Gastrocnemius medialis (tissue), 4 donors: ENCODE results near the gene LILRB2. TPM values are rescaled to one million over a fixed set of nuclear protein-coding genes. Genes with fewer than 3 reads are reported as not detected.

Experiments used
- ATAC-seq, 2 donors: fragments of 150-250 bp; one replicate each; pipeline ENCODE4 v1.9.1; 2016
- DNase-seq, 2 donors: peaks; one replicate each; pipeline ENCODE4 v3.0.0-alpha.2; 2019
- H3K27ac ChIP-seq, 4 donors: fragments of 200-600 bp; sonication (generic); 1 replicate in 1 of 4; 2 replicates in 3 of 4; pipeline ENCODE4 v1.5.1; 2016 to 2018; ENCODE audit warnings: mild to moderate bottlenecking in 2 of 4, moderate library complexity in 1 of 4
- H3K27me3 ChIP-seq, 3 donors: fragments of 200-600 bp; sonication (generic) in 2 of 3; 1 replicate in 1 of 3; 2 replicates in 2 of 3; pipeline versions ENCODE4 v1.5.1 to v1.6.0; 2016 to 2019; ENCODE audit warnings: mild to moderate bottlenecking in 1 of 3, moderate library complexity in 1 of 3
- H3K36me3 ChIP-seq, 2 donors: fragments of 200-600 bp; sonication (generic) in 1 of 2; one replicate each; pipeline ENCODE4 v1.5.1; 2017 to 2018
- H3K4me1 ChIP-seq, 2 donors: fragments of 200-600 bp; sonication (generic) in 1 of 2; one replicate each; pipeline ENCODE4 v1.5.1; 2016 to 2017; ENCODE audit warnings: mild to moderate bottlenecking in 2 of 2
- H3K4me3 ChIP-seq, 4 donors: fragments of 200-600 bp; sonication (generic) in 3 of 4; 1 replicate in 1 of 4; 2 replicates in 3 of 4; pipeline ENCODE4 v1.5.1; 2016 to 2019; ENCODE audit warnings: mild to moderate bottlenecking in 2 of 4
- H3K9me3 ChIP-seq, 3 donors: fragments of 200-600 bp; sonication (generic) in 2 of 3; 1 replicate in 1 of 3; 2 replicates in 2 of 3; pipeline ENCODE4 v1.5.1; 2016 to 2019
- POLR2A ChIP-seq, 2 donors: fragments of 450-650 bp; IDR thresholded peaks; one replicate each; pipeline ENCODE4 v1.6.1; 2017; ENCODE audit warnings: antibody characterized with exemption in 2 of 2, mild to moderate bottlenecking in 2 of 2, moderate library complexity in 2 of 2
- in situ Hi-C, 4 donors: fragments of 200-750 bp; cut with MboI; loops; one replicate each; pipeline versions ENCODE4 v1.15.0 to v1.8.0; 2017; ENCODE audit warnings: low sequenced_read_pairs in 4 of 4
- intact Hi-C: fragments of 100-400 bp; cut with DNase I; formaldehyde crosslinking; loops from one replicate; pipeline ENCODE4 v1.15.1; 2023; ENCODE audit warnings: low total_unique reads
- total RNA-seq, 4 donors: library from RNA; depleted of rRNA; stranded (reverse); fragments of >200 nt; gene quantifications; one replicate each; pipeline versions ENCODE4 v1.1.0 to v1.2.3, GENCODE V29; 2016
- TF ChIP-seq, protein P1 (sequence below), 5 experiments: fragments of 450-650 bp in 3 of 5; fragments of 200-600 bp in 2 of 5; sonication (generic) in 2 of 5; IDR thresholded peaks in 4 of 5; conservative IDR thresholded peaks in 1 of 5; 1 replicate in 4 of 5; 2 replicates in 1 of 5; pipeline ENCODE4 v1.5.1; 2016 to 2019; ENCODE audit warnings: antibody characterized with exemption in 5 of 5, mild to moderate bottlenecking in 3 of 5, moderate library complexity in 3 of 5

The LILRB2 gene
- total RNA-seq, 4 donors from 2014 or later, result 0.61 to 1.3 (median 1.2) TPM

DNA sequence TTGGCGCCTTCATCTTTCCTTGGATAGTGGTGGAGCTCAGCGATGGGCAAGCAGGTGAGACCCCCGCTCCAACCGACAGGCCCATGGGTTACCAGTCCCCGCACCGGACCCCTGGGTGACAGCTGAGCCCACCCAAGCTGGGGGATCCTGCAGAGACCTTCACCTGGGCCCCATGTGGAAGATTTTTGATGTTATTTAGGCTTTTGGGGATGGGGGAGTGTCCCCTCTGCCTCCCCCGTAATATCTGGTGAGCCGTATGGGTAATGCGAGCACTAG is 37.0 kb upstream of the LILRB2 start:
- Histone ChIP-seq H3K27ac (no peak overlapping the region), H3K4me3 (no peak overlapping the region), H3K27me3 (no peaks in the 10 kb centered on the region), H3K36me3 (no peaks in the 10 kb centered on the region), H3K4me1 (no peaks in the 10 kb centered on the region), H3K9me3 (no peaks in the 10 kb centered on the region)
- intact Hi-C loops (no loop called here), in situ Hi-C loops (loop anchor here in 1 of 4 donors (25.0 kb wide), 1 partner anchor 319 kb away; the partner anchor contains the start of gene LILRB1)
- no peak for ATAC-seq
- DNase-seq, result no peak
- no peak for TF ChIP-seq POLR2A (IDR thresholded peaks at IDR 0.05)
- TF ChIP-seq, protein P1, sequence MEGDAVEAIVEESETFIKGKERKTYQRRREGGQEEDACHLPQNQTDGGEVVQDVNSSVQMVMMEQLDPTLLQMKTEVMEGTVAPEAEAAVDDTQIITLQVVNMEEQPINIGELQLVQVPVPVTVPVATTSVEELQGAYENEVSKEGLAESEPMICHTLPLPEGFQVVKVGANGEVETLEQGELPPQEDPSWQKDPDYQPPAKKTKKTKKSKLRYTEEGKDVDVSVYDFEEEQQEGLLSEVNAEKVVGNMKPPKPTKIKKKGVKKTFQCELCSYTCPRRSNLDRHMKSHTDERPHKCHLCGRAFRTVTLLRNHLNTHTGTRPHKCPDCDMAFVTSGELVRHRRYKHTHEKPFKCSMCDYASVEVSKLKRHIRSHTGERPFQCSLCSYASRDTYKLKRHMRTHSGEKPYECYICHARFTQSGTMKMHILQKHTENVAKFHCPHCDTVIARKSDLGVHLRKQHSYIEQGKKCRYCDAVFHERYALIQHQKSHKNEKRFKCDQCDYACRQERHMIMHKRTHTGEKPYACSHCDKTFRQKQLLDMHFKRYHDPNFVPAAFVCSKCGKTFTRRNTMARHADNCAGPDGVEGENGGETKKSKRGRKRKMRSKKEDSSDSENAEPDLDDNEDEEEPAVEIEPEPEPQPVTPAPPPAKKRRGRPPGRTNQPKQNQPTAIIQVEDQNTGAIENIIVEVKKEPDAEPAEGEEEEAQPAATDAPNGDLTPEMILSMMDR (IDR thresholded peaks at IDR 0.05 in 4 of 5, conservative IDR thresholded peaks at IDR 0.05 in 1 of 5), result no peak

DNA sequence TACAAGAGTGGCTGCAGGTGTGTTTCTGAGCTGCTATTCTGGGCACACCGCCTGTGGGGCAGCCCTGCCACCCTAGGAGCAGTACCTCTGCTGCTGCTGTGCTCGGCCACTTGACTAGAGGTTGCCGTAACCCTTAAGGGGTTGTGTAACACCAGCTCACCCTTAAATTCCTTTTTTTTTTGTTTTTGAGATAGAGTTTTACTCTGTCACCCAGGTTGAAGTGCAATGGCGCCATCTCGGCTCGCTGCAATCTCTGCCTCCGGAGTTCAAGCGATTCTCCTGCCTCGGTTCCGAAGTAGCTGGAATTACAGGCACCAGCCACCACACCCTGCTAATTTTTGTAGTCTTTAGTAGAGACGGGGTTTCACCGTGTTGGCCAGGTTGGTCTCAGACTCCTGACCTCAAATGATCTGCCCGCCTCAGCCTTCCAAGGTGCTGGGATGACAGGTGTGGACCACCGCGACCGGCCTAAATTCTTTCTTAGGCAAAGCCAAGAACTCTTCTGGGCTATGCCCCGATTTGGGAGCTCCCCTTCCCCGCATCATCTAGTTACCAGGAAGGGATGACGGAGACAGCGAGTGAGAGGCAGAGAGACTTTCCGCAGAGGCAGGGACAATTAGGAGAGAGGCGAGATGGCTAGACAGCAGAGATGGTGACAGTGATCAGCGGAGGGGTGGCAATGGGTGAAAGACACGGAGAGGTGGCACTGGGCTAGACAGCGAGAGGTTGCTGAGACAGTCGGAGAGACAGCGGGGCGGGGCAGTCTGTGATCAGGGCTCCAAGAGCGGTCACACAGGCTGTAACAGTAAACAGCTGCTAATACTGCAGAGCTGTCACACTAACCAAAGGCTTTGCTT is 36.4 kb upstream of the LILRB2 start:
- ATAC-seq (no peak), DNase-seq (no peak)
- H3K27ac ChIP-seq, result no peak overlapping the region
- intact Hi-C loops (no loop called here), in situ Hi-C loops (loop anchor here in 1 of 4 donors (25.0 kb wide), 1 partner anchor 320 kb away; the partner anchor contains the start of gene LILRB1)
- H3K27me3 ChIP-seq, result no peaks in the 10 kb centered on the region
- no peaks in the 10 kb centered on the region for H3K9me3 ChIP-seq
- no peaks in the 10 kb centered on the region for H3K4me1 ChIP-seq
- no peak for TF ChIP-seq POLR2A (IDR thresholded peaks at IDR 0.05)
- TF ChIP-seq, protein P1 (IDR thresholded peaks at IDR 0.05 in 4 of 5, conservative IDR thresholded peaks at IDR 0.05 in 1 of 5), result no peak
- H3K4me3 ChIP-seq, result no peak overlapping the region
- no peaks in the 10 kb centered on the region for H3K36me3 ChIP-seq

DNA sequence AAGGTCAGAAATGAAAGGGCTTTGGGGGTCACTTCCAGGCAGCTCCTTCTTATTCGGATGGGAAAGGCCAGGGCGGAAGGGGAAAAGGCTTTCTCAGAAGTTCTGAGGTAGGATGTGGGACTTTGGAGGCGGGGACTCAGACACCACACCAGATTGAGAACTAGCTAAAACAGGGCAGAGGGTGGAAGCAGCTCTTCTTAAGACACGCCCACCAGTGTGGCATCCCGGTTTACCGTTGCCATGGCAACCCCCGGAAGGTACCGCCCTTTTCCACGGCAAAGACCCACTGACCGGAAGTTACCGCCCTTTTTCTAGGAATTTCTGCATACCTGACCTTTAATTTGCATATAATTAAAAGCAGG is 35.8 kb upstream of the LILRB2 start:
- intact Hi-C loops, result no loop called here
- H3K4me1 ChIP-seq, result no peaks in the 10 kb centered on the region
- no peak overlapping the region for H3K27ac ChIP-seq
- ATAC-seq (no peak), DNase-seq (no peak)
- H3K36me3 ChIP-seq, result no peaks in the 10 kb centered on the region
- no peaks in the 10 kb centered on the region for H3K9me3 ChIP-seq
- H3K27me3 ChIP-seq, result no peaks in the 10 kb centered on the region
- in situ Hi-C loops, result loop anchor here in 1 of 4 donors (25.0 kb wide), 1 partner anchor 321 kb away; the partner anchor contains the start of gene LILRB1
- TF ChIP-seq, protein P1 (IDR thresholded peaks at IDR 0.05 in 4 of 5, conservative IDR thresholded peaks at IDR 0.05 in 1 of 5), result no peak
- no peak for TF ChIP-seq POLR2A (IDR thresholded peaks at IDR 0.05)
- H3K4me3 ChIP-seq, result no peak overlapping the region

DNA sequence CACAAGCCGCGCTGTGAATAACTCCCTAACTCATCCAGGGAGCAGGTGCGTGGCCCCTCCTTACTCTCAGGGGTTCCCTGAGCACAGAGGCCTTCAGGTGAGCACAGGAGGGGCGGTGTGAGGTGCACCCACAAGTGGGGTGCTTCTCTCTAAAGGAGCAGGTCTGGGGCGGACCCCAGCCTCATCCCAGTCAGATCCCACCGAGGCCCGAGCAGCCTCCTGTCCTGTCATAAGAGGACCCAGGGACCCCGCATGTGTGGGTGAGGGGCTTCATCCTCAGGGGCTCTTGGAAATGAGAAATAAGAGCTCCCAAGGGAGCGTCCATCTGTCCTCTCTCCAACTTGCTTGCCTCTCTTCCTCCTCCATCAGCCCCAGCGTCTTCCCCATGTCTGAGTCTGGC is 35.0 kb upstream of the LILRB2 start:
- in situ Hi-C loops (loop anchor here in 1 of 4 donors (25.0 kb wide), 1 partner anchor 321 kb away; the partner anchor contains the start of gene LILRB1), intact Hi-C loops (no loop called here)
- H3K36me3 ChIP-seq, result no peaks in the 10 kb centered on the region
- DNase-seq (no peak), ATAC-seq (no peak)
- no peaks in the 10 kb centered on the region for H3K4me1 ChIP-seq
- no peaks in the 10 kb centered on the region for H3K27me3 ChIP-seq
- TF ChIP-seq, protein P1 (IDR thresholded peaks at IDR 0.05 in 4 of 5, conservative IDR thresholded peaks at IDR 0.05 in 1 of 5), result no peak
- TF ChIP-seq POLR2A (IDR thresholded peaks at IDR 0.05), result no peak
- H3K27ac ChIP-seq, result no peak overlapping the region
- no peak overlapping the region for H3K4me3 ChIP-seq
- H3K9me3 ChIP-seq, result no peaks in the 10 kb centered on the region
